D721Med (cell line): ENCODE data around the gene EGFR.

Source experiments
- DNase-seq: peaks from one replicate; pipeline ENCODE4 v3.0.0; 2011; ENCODE audit warnings: low spot score; ENCODE audit not compliant: insufficient read length
- FAIRE-seq: peaks from 2 replicates; lab custom pipeline; 2011; peaks lifted over from hg19 to GRCh38; lab: Jason Lieb, UNC
- CTCF ChIP-seq: IDR thresholded peaks from 2 replicates; pipeline ENCODE4 v1.5.1; 2012; ENCODE audit warnings: mild to moderate bottlenecking, control low read depth; ENCODE audit not compliant: insufficient read depth; ENCODE audit errors: missing control alignments

The EGFR gene

DNA sequence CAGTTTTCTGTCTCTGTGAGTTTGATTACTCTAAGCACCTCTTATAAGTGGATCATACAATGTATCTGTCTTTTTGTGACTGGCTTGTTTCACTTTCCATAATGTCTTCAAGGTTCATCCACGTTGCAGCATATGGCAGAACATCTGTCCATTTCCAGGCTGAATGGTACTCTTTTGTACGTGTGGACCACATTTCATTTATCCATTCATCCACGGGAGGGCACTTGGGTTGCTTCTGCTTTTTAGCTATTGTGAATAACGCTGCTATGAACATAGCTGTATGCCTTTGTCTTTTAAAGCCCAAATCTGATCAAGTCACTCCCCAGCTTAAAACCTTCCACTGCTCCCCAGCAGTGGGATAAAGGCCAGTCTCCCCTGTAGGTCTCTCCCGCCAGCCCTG, 31.5 kb downstream of the EGFR start:
- DNase-seq (no peak), FAIRE-seq (no peak)
- TF ChIP-seq CTCF: no peak

GRCh38 chr7:55052081-55052480, 33.3 kb downstream of the EGFR start:
- FAIRE-seq: no peak
- no peak for DNase-seq
- TF ChIP-seq CTCF: no peak

GRCh38 chr7:55052741-55053427, 34.1 kb downstream of the EGFR start:
- FAIRE-seq: no peak
- TF ChIP-seq CTCF: no peak
- no peak for DNase-seq

- no peak for DNase-seq
- no peak for FAIRE-seq
- TF ChIP-seq CTCF: no peak
Observed at GRCh38 chr7:55053651-55054571, 35.1 kb downstream of the EGFR start.

GRCh38 chr7:55054758-55055157, 35.9 kb downstream of the EGFR start:
- no peak for DNase-seq
- FAIRE-seq: no peak
- TF ChIP-seq CTCF: no peak

DNA sequence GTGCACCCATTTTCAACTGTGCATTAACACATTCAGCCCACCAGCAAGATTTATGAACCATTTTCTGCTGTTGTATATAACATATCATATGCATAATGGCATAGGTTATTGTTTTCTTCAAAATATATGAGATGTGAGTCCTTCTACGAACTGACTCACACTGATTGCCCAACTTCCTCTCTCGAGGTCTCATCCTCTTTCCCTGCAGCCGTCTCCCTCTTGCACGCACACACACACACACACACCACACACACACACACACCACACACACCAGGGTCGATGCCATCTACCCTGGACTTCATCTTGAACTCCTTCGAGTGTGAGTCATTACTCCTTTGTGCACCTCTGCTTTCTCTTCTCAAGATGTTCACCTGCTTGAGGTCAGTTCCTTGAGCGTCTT, 36.7 kb downstream of the EGFR start:
- no peak for TF ChIP-seq CTCF
- FAIRE-seq (no peak), DNase-seq (no peak)

GRCh38 chr7:55056068-55056467, 37.3 kb downstream of the EGFR start:
- no peak for FAIRE-seq
- DNase-seq: no peak
- TF ChIP-seq CTCF: no peak
